Uterus (tissue), 2 donors: Measurements from ENCODE around the gene PPM1D.

Experiments
- CTCF ChIP-seq, 4 experiments: fragments of 200-600 bp in 2 of 4; fragments of 450-650 bp in 2 of 4; sonication (generic) in 2 of 4; IDR thresholded peaks; one replicate each; pipeline ENCODE4 v1.5.1; 2016 to 2019; ENCODE audit warnings: antibody characterized with exemption in 4 of 4, mild to moderate bottlenecking in 2 of 4, moderate library complexity in 1 of 4
- POLR2A ChIP-seq, 2 donors: fragments of 450-650 bp; IDR thresholded peaks; one replicate each; pipeline ENCODE4 v1.6.1; 2016; ENCODE audit warnings: antibody characterized with exemption in 2 of 2, mild to moderate bottlenecking in 1 of 2, moderate library complexity in 1 of 2

- TF ChIP-seq CTCF (IDR thresholded peaks at IDR 0.05) (no peak), POLR2A (IDR thresholded peaks at IDR 0.05) (no peak)
These were observed 34.8 kb upstream of the PPM1D start for GRCh38 chr17:60565233-60565632.
